IgD-negative memory B cell (primary cell): ENCODE data around the gene SEMA3B. TPM values are rescaled to one million over a fixed set of nuclear protein-coding genes. Genes with fewer than 3 reads are reported as not detected.

Source experiments
- H3K27ac Mint-ChIP-seq, 3 donors: one replicate each; pipeline ENCODE4 v1.8.0; 2020 to 2022; ENCODE audit warnings: mild to moderate bottlenecking in 3 of 3, mixed read lengths in 3 of 3, moderate library complexity in 1 of 3
- H3K27me3 Mint-ChIP-seq: one replicate; pipeline ENCODE4 v1.8.0; 2021; ENCODE audit warnings: mixed read lengths
- H3K36me3 Mint-ChIP-seq: one replicate; pipeline ENCODE4 v1.8.0; 2020; ENCODE audit warnings: mild to moderate bottlenecking, mixed read lengths
- H3K4me1 Mint-ChIP-seq, 3 donors: one replicate each; pipeline ENCODE4 v1.8.0; 2020 to 2022; ENCODE audit warnings: mixed read lengths in 3 of 3, mild to moderate bottlenecking in 1 of 3
- H3K4me3 Mint-ChIP-seq, 4 donors: one replicate each; pipeline ENCODE4 v1.8.0; 2020 to 2022; ENCODE audit warnings: mild to moderate bottlenecking in 4 of 4, mixed read lengths in 4 of 4, moderate library complexity in 3 of 4
- H3K9me3 Mint-ChIP-seq, 3 donors: one replicate each; pipeline ENCODE4 v1.8.0; 2020 to 2021; ENCODE audit warnings: mixed read lengths in 3 of 3, mild to moderate bottlenecking in 1 of 3
- polyA plus RNA-seq: library from polyadenylated mRNA; unstranded; fragments of 300-500 nt; fragmentation: Illumina TruSeq; gene quantifications from one replicate; pipeline ENCODE4 v1.2.3, GENCODE V29; 2021

SEMA3B gene
- polyA plus RNA-seq, 1 donor from 2014 or later: not detected

- no peaks in the 10 kb centered on the region for H3K9me3 Mint-ChIP-seq
Observed at GRCh38 chr3:50314816-50315215, 45.9 kb downstream of the SEMA3B start.

DNA sequence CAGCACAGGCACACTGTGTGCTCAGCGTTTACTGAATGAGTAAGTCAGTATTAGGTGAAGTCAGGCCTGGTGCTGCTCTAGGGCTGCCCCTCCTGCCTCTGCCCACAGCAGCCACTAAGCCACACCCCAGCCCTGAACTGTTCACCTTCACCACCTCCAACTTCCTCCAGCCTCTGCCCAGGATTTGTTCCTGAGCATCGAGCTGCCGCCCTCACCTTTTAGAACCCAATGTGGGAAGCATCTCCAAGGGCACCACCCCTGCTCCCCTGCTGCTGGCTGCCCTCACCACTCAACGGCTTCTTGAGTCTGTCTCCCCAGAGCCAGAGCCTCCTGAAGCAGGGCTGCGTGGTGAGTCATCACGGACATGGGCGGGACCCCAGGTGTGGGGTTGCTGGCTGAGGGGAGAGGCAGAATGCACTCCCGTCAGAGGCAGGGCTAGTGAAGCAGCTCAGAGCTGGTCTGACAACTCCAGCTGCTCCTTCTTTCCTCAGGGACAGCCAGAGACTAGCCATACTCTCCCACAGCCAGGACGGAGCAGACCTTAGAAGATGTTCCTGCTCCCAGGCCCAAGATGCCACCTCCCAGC, 47.8 kb downstream of the SEMA3B start:
- Mint-ChIP-seq H3K4me1 (peaks cover 20 to 39% (median 24%) of the 10 kb centered on the region in 3 donors), H3K27ac (peak overlapping the region; percentile 65 to 78 (median 68)), H3K27me3 (no peaks in the 10 kb centered on the region), H3K9me3 (no peaks in the 10 kb centered on the region), H3K4me3 (peak overlapping the region; percentile 45 to 86 (median 79)), H3K36me3 (peaks cover 2% of the 10 kb centered on the region)

More at GRCh38 chr3:50314816-50315215, 45.9 kb downstream of the SEMA3B start:
- no peak overlapping the region for H3K27ac Mint-ChIP-seq
- peaks cover 14 to 31% (median 18%) of the 10 kb centered on the region in 3 donors for H3K4me1 Mint-ChIP-seq
- no peaks in the 10 kb centered on the region for H3K27me3 Mint-ChIP-seq
- peaks cover 2% of the 10 kb centered on the region for H3K36me3 Mint-ChIP-seq
- no peak overlapping the region for H3K4me3 Mint-ChIP-seq

- peaks cover 21 to 39% (median 24%) of the 10 kb centered on the region in 3 donors for H3K4me1 Mint-ChIP-seq
- H3K27me3 Mint-ChIP-seq: no peaks in the 10 kb centered on the region
- peak overlapping the region in 1 of 4 donors; percentile 82 for H3K4me3 Mint-ChIP-seq
- H3K36me3 Mint-ChIP-seq: peaks cover 2% of the 10 kb centered on the region
- H3K9me3 Mint-ChIP-seq: no peaks in the 10 kb centered on the region
- H3K27ac Mint-ChIP-seq: peak overlapping the region in 1 of 3 donors; percentile 78
Observed at GRCh38 chr3:50317300-50317699, 48.4 kb downstream of the SEMA3B start.

DNA sequence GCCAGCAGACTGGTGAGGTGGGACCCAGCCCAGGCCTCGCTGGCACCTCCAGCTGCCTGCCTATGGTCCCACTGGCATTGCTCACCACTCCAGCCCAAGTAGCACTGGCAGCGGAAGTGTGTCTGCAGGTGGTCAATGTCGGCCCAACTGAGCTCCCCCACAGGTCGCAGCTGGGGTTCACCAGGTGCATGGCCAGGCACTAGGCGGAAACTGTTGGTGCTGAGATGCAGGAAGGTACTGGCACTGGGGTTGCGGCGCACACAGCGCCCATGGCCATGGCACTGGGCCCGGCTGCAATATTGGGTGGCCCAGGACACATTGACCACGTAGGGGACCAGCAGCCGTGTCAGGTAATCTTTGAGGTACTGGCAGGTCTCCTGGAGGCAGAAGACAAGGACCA, 49.2 kb downstream of the SEMA3B start:
- peak overlapping the region in 1 of 3 donors; percentile 82 for H3K27ac Mint-ChIP-seq
- peaks cover 24 to 39% (median 25%) of the 10 kb centered on the region in 3 donors for H3K4me1 Mint-ChIP-seq
- H3K36me3 Mint-ChIP-seq: peaks cover 2% of the 10 kb centered on the region
- no peaks in the 10 kb centered on the region for H3K9me3 Mint-ChIP-seq
- H3K4me3 Mint-ChIP-seq: peak overlapping the region in 2 of 4 donors; percentile 78 to 92
- no peaks in the 10 kb centered on the region for H3K27me3 Mint-ChIP-seq

DNA sequence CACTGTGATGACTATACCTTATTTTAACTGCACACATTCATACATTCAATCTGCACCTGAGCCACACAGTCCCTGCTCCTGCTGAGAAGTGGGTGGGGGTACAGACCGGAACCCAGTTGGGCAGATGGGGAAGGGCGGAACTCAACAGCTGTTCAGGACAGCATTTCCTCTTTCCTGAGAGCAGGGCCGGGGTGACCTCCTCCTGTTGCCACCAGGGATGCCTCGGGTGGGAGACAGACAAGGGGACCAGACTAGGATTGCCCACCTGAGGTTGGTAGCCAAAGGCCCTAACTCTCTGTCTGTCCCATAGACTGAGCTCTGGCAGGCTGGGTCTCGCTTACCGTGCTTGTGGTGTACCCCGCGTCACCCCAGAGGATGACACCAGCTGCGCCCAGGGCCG, 49.7 kb downstream of the SEMA3B start:
- Mint-ChIP-seq H3K4me1 (peaks cover 24 to 39% (median 25%) of the 10 kb centered on the region in 3 donors), H3K27ac (peak overlapping the region in 2 of 3 donors; percentile 73 to 82)

GRCh38 chr3:50319181-50319893, 50.4 kb downstream of the SEMA3B start:
- no peaks in the 10 kb centered on the region for H3K27me3 Mint-ChIP-seq
- peak overlapping the region in 2 of 4 donors; percentile 48 to 92 for H3K4me3 Mint-ChIP-seq
- peaks cover 2% of the 10 kb centered on the region for H3K36me3 Mint-ChIP-seq
- peaks cover 24 to 35% (median 25%) of the 10 kb centered on the region in 3 donors for H3K4me1 Mint-ChIP-seq
- no peaks in the 10 kb centered on the region for H3K9me3 Mint-ChIP-seq
- peak overlapping the region in 1 of 3 donors; percentile 82 for H3K27ac Mint-ChIP-seq

More for the DNA sequence above, 49.7 kb downstream of the SEMA3B start:
- H3K9me3 Mint-ChIP-seq: no peaks in the 10 kb centered on the region
- H3K4me3 Mint-ChIP-seq: peak overlapping the region in 3 of 4 donors; percentile 52 to 92 (median 78)
- H3K27me3 Mint-ChIP-seq: no peaks in the 10 kb centered on the region
- peaks cover 2% of the 10 kb centered on the region for H3K36me3 Mint-ChIP-seq

DNA sequence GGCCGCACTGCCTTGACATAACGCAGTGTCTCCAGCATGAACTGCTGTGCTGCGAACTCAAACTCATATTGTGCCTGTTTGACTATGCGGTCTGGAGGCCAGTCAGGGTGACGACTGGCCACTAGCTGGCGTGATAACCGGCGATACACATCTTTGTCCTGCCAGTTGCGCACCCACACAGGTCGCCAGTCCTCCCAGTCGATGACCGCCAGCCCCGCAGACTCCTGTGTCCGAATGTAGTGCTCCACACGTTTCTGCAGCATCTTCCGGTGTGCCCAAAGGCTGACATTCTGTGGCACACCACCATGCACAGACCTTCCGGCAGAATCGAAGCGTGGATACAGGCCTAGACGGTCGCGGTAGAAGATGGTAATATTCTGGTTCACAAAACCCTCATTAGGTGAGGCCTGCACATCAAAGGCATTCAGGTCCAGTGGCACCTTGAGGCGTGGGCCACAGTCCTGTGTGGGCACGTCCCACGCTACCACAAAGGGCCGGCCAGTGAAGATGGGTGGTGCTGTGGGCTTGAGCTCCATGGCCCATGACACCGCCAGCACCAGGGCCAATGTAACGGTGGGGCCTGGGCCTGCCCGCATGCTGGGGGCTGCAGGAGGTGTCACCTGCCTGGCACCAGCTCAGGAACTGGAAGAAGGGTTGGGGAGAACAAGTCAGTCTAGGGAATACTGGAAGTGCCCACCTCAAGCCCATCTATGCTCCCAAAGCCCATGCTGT, 51.1 kb downstream of the SEMA3B start:
- peaks cover 2% of the 10 kb centered on the region for H3K36me3 Mint-ChIP-seq
- no peaks in the 10 kb centered on the region for H3K9me3 Mint-ChIP-seq
- peak overlapping the region; percentile 33 to 88 (median 82) for H3K27ac Mint-ChIP-seq
- H3K27me3 Mint-ChIP-seq: no peaks in the 10 kb centered on the region
- H3K4me1 Mint-ChIP-seq: peaks cover 25 to 41% (median 28%) of the 10 kb centered on the region in 3 donors
- peak overlapping the region; percentile 89 to 98 (median 93) for H3K4me3 Mint-ChIP-seq

- Mint-ChIP-seq H3K27ac (peak overlapping the region; percentile 33 to 88 (median 82)), H3K4me3 (peak overlapping the region; percentile 89 to 98 (median 93)), H3K4me1 (peaks cover 25 to 41% (median 28%) of the 10 kb centered on the region in 3 donors), H3K9me3 (no peaks in the 10 kb centered on the region), H3K36me3 (peaks cover 2% of the 10 kb centered on the region), H3K27me3 (no peaks in the 10 kb centered on the region)
Observed at GRCh38 chr3:50320853-50321335, 51.9 kb downstream of the SEMA3B start.

GRCh38 chr3:50321336-50322114, 52.6 kb downstream of the SEMA3B start:
- H3K4me3 Mint-ChIP-seq: peak overlapping the region; percentile 84 to 96 (median 92)
- H3K9me3 Mint-ChIP-seq: no peaks in the 10 kb centered on the region
- H3K27me3 Mint-ChIP-seq: no peaks in the 10 kb centered on the region
- no peaks in the 10 kb centered on the region for H3K36me3 Mint-ChIP-seq
- H3K4me1 Mint-ChIP-seq: peaks cover 21 to 37% (median 26%) of the 10 kb centered on the region in 3 donors
- H3K27ac Mint-ChIP-seq: peak overlapping the region; percentile 89 to 96 (median 95)

DNA sequence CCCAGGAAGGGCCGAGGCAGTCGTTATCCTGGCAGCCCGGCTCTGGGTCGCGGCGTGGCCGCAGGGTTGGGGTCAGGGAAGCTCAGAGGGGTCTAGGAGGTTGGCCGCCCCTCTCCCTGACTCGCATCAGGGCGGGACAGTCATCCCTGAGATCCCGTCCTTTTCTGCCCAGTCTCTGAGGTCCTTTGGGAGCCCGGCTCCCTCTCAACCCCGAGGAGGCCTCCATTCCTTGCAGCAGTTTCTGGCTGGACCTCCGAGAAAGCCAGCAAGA, 53.1 kb downstream of the SEMA3B start:
- Mint-ChIP-seq H3K36me3 (no peaks in the 10 kb centered on the region), H3K27ac (peak overlapping the region in 2 of 3 donors; percentile 89 to 95), H3K27me3 (no peaks in the 10 kb centered on the region), H3K9me3 (no peaks in the 10 kb centered on the region), H3K4me3 (peak overlapping the region in 3 of 4 donors; percentile 84 to 95 (median 90)), H3K4me1 (peaks cover 16 to 32% (median 25%) of the 10 kb centered on the region in 3 donors)

DNA sequence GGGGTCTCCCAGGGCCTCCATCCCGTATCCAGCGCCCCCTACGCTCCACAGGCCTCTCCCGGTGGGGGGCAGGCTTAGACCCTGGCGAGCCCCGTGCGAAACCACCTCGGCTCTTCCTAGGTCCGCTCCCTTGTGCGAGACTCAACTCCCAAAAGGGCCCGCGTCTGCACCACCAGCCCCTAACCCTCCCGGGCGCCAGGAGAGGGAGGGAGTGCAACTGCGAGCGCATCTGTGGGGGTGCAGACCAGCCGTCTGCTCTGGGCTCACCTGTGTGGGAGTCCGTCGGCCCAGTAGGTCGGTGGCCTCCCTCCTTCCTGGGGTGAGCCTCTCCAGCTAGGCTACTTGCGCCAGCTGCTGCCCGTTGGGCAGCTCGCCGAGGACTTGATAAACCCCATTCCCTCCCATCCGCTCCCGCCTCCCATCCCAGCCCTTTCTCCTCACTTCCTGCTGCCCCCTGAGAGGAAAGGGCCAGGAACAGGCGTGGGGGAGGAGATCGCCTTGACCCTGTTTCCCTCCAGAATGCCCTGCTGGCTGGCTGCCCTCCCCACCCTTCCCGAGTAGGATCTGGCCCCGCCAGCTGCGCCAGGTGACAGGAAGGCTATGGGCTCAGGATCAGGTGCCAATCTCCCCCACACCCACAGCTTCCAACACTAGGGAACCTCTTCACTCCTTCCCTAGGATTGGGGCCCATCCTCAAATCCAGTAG, 53.6 kb downstream of the SEMA3B start, which contains the start of gene HYAL2:
TSS of gene HYAL2 (minus strand) at position 360 of the 706 bp plus-strand sequence. CDS start 2,256 bp downstream, outside the sequence.
- Mint-ChIP-seq H3K4me1 (peaks cover 15 to 31% (median 26%) of the 10 kb centered on the region in 3 donors), H3K36me3 (no peaks in the 10 kb centered on the region), H3K27me3 (no peaks in the 10 kb centered on the region), H3K9me3 (no peaks in the 10 kb centered on the region), H3K4me3 (peak within 1 kb of the TSS; percentile 84 to 96 (median 94)), H3K27ac (peak within 1 kb of the TSS; percentile 89 to 96 (median 95))

GRCh38 chr3:50323092-50323600, 54.2 kb downstream of the SEMA3B start:
- Mint-ChIP-seq H3K27ac (peak overlapping the region in 2 of 3 donors; percentile 53 to 89), H3K9me3 (no peaks in the 10 kb centered on the region), H3K4me3 (peak overlapping the region in 2 of 4 donors; percentile 13 to 92), H3K36me3 (no peaks in the 10 kb centered on the region), H3K4me1 (peaks cover 17 to 34% (median 28%) of the 10 kb centered on the region in 3 donors), H3K27me3 (no peaks in the 10 kb centered on the region)

DNA sequence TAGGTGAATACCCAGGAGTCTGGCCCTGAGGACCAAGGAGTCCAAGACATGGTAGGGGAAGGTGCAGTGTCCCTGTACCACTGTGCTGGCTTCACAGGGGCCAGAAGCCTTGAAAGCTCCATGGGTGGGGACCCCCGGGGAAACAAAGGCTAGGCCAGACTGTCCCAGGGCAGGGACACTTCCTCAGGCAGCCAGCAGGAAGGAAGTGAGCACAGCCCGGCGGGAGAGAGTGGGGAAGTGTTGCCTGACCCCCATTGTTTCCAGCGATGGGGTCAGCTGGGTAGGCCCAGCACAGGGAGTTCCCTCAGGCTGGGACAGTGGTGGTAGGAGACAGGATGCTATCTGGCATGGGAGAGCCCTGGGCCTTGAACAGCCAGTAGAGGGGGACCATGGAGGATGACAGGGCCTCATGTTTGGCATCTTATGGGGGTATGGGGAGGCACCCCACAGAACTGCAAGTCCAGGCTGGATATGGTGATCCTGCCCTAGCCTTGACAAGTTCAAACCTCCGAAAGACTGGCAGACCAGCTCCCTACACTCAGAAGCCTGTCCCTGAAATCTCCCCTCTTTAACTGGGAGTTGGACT, 54.8 kb downstream of the SEMA3B start:
- Mint-ChIP-seq H3K4me3 (peak overlapping the region in 1 of 4 donors; percentile 92), H3K36me3 (no peaks in the 10 kb centered on the region), H3K9me3 (no peaks in the 10 kb centered on the region), H3K27me3 (no peaks in the 10 kb centered on the region), H3K27ac (peak overlapping the region in 2 of 3 donors; percentile 53 to 89), H3K4me1 (peaks cover 20 to 34% (median 30%) of the 10 kb centered on the region in 3 donors)
